Parathyroid adenoma (tissue), 2 donors: ENCODE results near the gene VSIG10L.

ENCODE experiments used
- H2AFZ ChIP-seq: fragments of 300-600 bp; sonication (generic); one replicate; pipeline ENCODE4 v1.7.0; 2017; ENCODE audit warnings: antibody characterized with exemption, mild to moderate bottlenecking
- H3K27ac ChIP-seq: fragments of 300-600 bp; sonication (generic); one replicate; pipeline ENCODE4 v1.7.0; 2017
- H3K27me3 ChIP-seq: fragments of 300-600 bp; sonication (generic); one replicate; pipeline ENCODE4 v1.7.0; 2017; ENCODE audit warnings: low read length; ENCODE audit not compliant: control insufficient read depth, insufficient read depth
- H3K36me3 ChIP-seq: fragments of 300-600 bp; sonication (generic); one replicate; pipeline ENCODE4 v1.7.0; 2017; ENCODE audit warnings: low read length; ENCODE audit not compliant: control insufficient read depth, insufficient read depth
- H3K4me1 ChIP-seq: fragments of 300-600 bp; sonication (generic); one replicate; pipeline ENCODE4 v1.7.0; 2017; ENCODE audit warnings: control low read depth
- H3K4me2 ChIP-seq: fragments of 300-600 bp; sonication (generic); one replicate; pipeline ENCODE4 v1.7.0; 2017; ENCODE audit warnings: low read length
- H3K4me3 ChIP-seq: fragments of 300-600 bp; sonication (generic); one replicate; pipeline ENCODE4 v1.7.0; 2017; ENCODE audit warnings: low read depth, low read length
- H3K79me2 ChIP-seq: fragments of 300-600 bp; sonication (generic); one replicate; pipeline ENCODE4 v1.7.0; 2017; ENCODE audit warnings: control low read depth
- H3K9ac ChIP-seq: fragments of 300-600 bp; sonication (generic); one replicate; pipeline ENCODE4 v1.7.0; 2017; ENCODE audit warnings: mild to moderate bottlenecking
- H3K9me3 ChIP-seq: fragments of 300-600 bp; sonication (generic); one replicate; pipeline ENCODE4 v1.7.0; 2017; ENCODE audit warnings: low read length; ENCODE audit not compliant: control insufficient read depth
- CTCF ChIP-seq: fragments of 300-600 bp; sonication (generic); IDR thresholded peaks from one replicate; pipeline ENCODE4 v1.7.0; 2017; ENCODE audit warnings: antibody characterized with exemption, mild to moderate bottlenecking
- donor health status: primary hyperparathyroidism.

Gene VSIG10L

GRCh38 chr19:51361239-51361638 lies 19.3 kb upstream of the VSIG10L start:
- TF ChIP-seq CTCF: no peak
- Histone ChIP-seq H3K36me3 (no peaks in the 10 kb centered on the region), H3K9ac (no peak overlapping the region), H3K27me3 (no peaks in the 10 kb centered on the region), H3K4me1 (peaks cover 6% of the 10 kb centered on the region), H3K27ac (no peak overlapping the region), H3K4me2 (no peak overlapping the region), H3K4me3 (no peak overlapping the region), H3K79me2 (peaks cover 25% of the 10 kb centered on the region), H3K9me3 (no peaks in the 10 kb centered on the region), H2AFZ (no peak overlapping the region)

- no peak overlapping the region for H3K27ac ChIP-seq
- H3K4me3 ChIP-seq: no peak overlapping the region
- H3K36me3 ChIP-seq: no peaks in the 10 kb centered on the region
Measured at GRCh38 chr19:51359294-51359693, 17.4 kb upstream of the VSIG10L start.

GRCh38 chr19:51357952-51358351 lies 16.0 kb upstream of the VSIG10L start:
- H3K9me3 ChIP-seq: no peaks in the 10 kb centered on the region
- no peaks in the 10 kb centered on the region for H3K36me3 ChIP-seq
- no peak overlapping the region for H3K27ac ChIP-seq
- no peak overlapping the region for H3K4me2 ChIP-seq
- TF ChIP-seq CTCF: no peak
- H3K4me3 ChIP-seq: no peak overlapping the region
- no peak overlapping the region for H2AFZ ChIP-seq
- no peaks in the 10 kb centered on the region for H3K27me3 ChIP-seq
- H3K4me1 ChIP-seq: peaks cover 13% of the 10 kb centered on the region
- H3K9ac ChIP-seq: no peak overlapping the region
- peaks cover 15% of the 10 kb centered on the region for H3K79me2 ChIP-seq

More at GRCh38 chr19:51359294-51359693, 17.4 kb upstream of the VSIG10L start:
- Histone ChIP-seq H3K27me3 (no peaks in the 10 kb centered on the region), H3K79me2 (peaks cover 17% of the 10 kb centered on the region), H3K9me3 (no peaks in the 10 kb centered on the region), H3K4me2 (no peak overlapping the region), H3K4me1 (peaks cover 8% of the 10 kb centered on the region), H2AFZ (no peak overlapping the region), H3K9ac (no peak overlapping the region)
- no peak for TF ChIP-seq CTCF

- Histone ChIP-seq H3K4me3 (no peak overlapping the region), H2AFZ (no peak overlapping the region), H3K4me1 (peaks cover 13% of the 10 kb centered on the region), H3K27ac (no peak overlapping the region), H3K36me3 (no peaks in the 10 kb centered on the region), H3K9ac (no peak overlapping the region), H3K79me2 (peaks cover 8% of the 10 kb centered on the region), H3K9me3 (no peaks in the 10 kb centered on the region), H3K27me3 (no peaks in the 10 kb centered on the region), H3K4me2 (no peak overlapping the region)
- no peak for TF ChIP-seq CTCF
Measured at GRCh38 chr19:51356159-51356801, 14.3 kb upstream of the VSIG10L start.

GRCh38 chr19:51354742-51355148 lies 12.8 kb upstream of the VSIG10L start:
- Histone ChIP-seq H3K36me3 (no peaks in the 10 kb centered on the region), H2AFZ (no peak overlapping the region), H3K9ac (no peak overlapping the region), H3K79me2 (peaks cover 3% of the 10 kb centered on the region), H3K4me1 (peaks cover 13% of the 10 kb centered on the region), H3K4me2 (peak overlapping the region; percentile 58), H3K9me3 (no peaks in the 10 kb centered on the region), H3K4me3 (no peak overlapping the region), H3K27me3 (no peaks in the 10 kb centered on the region), H3K27ac (peak overlapping the region; percentile 9)
- TF ChIP-seq CTCF: no peak
